ENCODE data around the gene CUX1. TPM values are rescaled to one million over a fixed set of nuclear protein-coding genes. Genes with fewer than 3 reads are reported as not detected.

CUX1 gene
- total RNA-seq, 4 donors from 2014 or later: 40.8 to 62.1 (median 43.8) TPM

- H3K4me3 ChIP-seq (ENCODE audit: low read depth, poor library complexity, severe bottlenecking): no peak overlapping the region
- TF ChIP-seq CTCF (IDR thresholded peaks at IDR 0.05) (no peak), POLR2A (IDR thresholded peaks at IDR 0.05) (no peak)
- 89 to 95% methylated on average over 14 of the region's 14 CpGs for WGBS, 2 donors
- no peak for DNase-seq (ENCODE audit: low spot score in 2 of 2)
- intact Hi-C loops (cut with DNase I; ENCODE audit: low total_unique reads): no loop called here
Observed at GRCh38 chr7:102281785-102282184, 464.4 kb downstream of the CUX1 start.

GRCh38 chr7:102282465-102283362 lies 465.3 kb downstream of the CUX1 start:
- intact Hi-C loops (cut with DNase I; ENCODE audit: low total_unique reads): no loop called here
- DNase-seq (ENCODE audit: low spot score in 2 of 2): no peak
- H3K4me3 ChIP-seq (ENCODE audit: low read depth, poor library complexity, severe bottlenecking): no peak overlapping the region
- TF ChIP-seq POLR2A (IDR thresholded peaks at IDR 0.05) (no peak), CTCF (IDR thresholded peaks at IDR 0.05) (no peak)
- WGBS, 2 donors: 85 to 92% methylated on average over 24 to 30 of the region's 32 CpGs

GRCh38 chr7:102283477-102284189 lies 466.2 kb downstream of the CUX1 start:
- WGBS, 2 donors: 66 to 68% methylated on average over 10 of the region's 10 CpGs
- intact Hi-C loops (cut with DNase I; ENCODE audit: low total_unique reads): no loop called here
- TF ChIP-seq CTCF (IDR thresholded peaks at IDR 0.05) (no peak), POLR2A (IDR thresholded peaks at IDR 0.05) (no peak)
- no peak for DNase-seq (ENCODE audit: low spot score in 2 of 2)
- H3K4me3 ChIP-seq (ENCODE audit: low read depth, poor library complexity, severe bottlenecking): no peak overlapping the region

GRCh38 chr7:102284399-102284798 lies 467.0 kb downstream of the CUX1 start:
- TF ChIP-seq CTCF (IDR thresholded peaks at IDR 0.05): no peak
- TF ChIP-seq POLR2A (IDR thresholded peaks at IDR 0.05): no peak
- no peak for DNase-seq (ENCODE audit: low spot score in 2 of 2)
- 58 to 59% methylated on average over 12 of the region's 12 CpGs for WGBS, 2 donors
- intact Hi-C loops (cut with DNase I; ENCODE audit: low total_unique reads): no loop called here
- no peak overlapping the region for H3K4me3 ChIP-seq (ENCODE audit: low read depth, poor library complexity, severe bottlenecking)

GRCh38 chr7:102284891-102285539 lies 467.6 kb downstream of the CUX1 start:
- WGBS, 2 donors: 47 to 62% methylated on average over 19 of the region's 19 CpGs
- peak; percentile 46 to 90 for DNase-seq (ENCODE audit: low spot score in 2 of 2)
- H3K4me3 ChIP-seq (ENCODE audit: low read depth, poor library complexity, severe bottlenecking): no peak overlapping the region
- intact Hi-C loops (cut with DNase I; ENCODE audit: low total_unique reads): loop anchor here (5.0 kb wide), 1 partner anchor 102 kb away; no protein-coding TSS in a partner anchor
- TF ChIP-seq POLR2A (IDR thresholded peaks at IDR 0.05): no peak
- no peak for TF ChIP-seq CTCF (IDR thresholded peaks at IDR 0.05)

Data from lower leg skin (tissue), 4 donors.